Astrocyte of the spinal cord (primary cell): ENCODE data around the gene COL5A1.
A peak's percentile ranks its signal among the peaks of the same experiment; 100 is the strongest.

Experiments used
- DNase-seq: peaks from one replicate; pipeline ENCODE4 v3.0.0; 2011; ENCODE audit warnings: low read depth, low spot score
- H3K4me3 ChIP-seq: 2 replicates; pipeline ENCODE4 v1.5.1; 2011; ENCODE audit warnings: low read depth, mild to moderate bottlenecking, low read length, moderate library complexity
- CTCF ChIP-seq: IDR thresholded peaks from 2 replicates; pipeline ENCODE4 v1.5.1; 2012; ENCODE audit warnings: low read depth, mild to moderate bottlenecking, low read length, inconsistent platforms
- in situ Hi-C: cut with HindIII; loops from 2 replicates; pipeline ENCODE4 v1.10.0; 2017; ENCODE audit warnings: low sequenced_read_pairs

The COL5A1 gene

GRCh38 chr9:134858051-134858841 is 216.6 kb downstream of the COL5A1 start:
- no peak overlapping the region for H3K4me3 ChIP-seq
- peak; percentile 38 for DNase-seq
- TF ChIP-seq CTCF = no peak
- in situ Hi-C loops = no loop called here

- in situ Hi-C loops = no loop called here
- H3K4me3 ChIP-seq = no peak overlapping the region
- TF ChIP-seq CTCF = no peak
- no peak for DNase-seq
Observed at GRCh38 chr9:134860510-134860909, 218.9 kb downstream of the COL5A1 start.

- no peak overlapping the region for H3K4me3 ChIP-seq
- TF ChIP-seq CTCF = no peak
- in situ Hi-C loops = no loop called here
- no peak for DNase-seq
Observed at GRCh38 chr9:134861595-134862334, 220.2 kb downstream of the COL5A1 start.

- in situ Hi-C loops = no loop called here
- no peak overlapping the region for H3K4me3 ChIP-seq
- TF ChIP-seq CTCF = no peak
- no peak for DNase-seq
Observed at GRCh38 chr9:134863306-134863902, 221.8 kb downstream of the COL5A1 start.

GRCh38 chr9:134863941-134864820 is 222.6 kb downstream of the COL5A1 start:
- TF ChIP-seq CTCF = no peak
- peak; percentile 28 for DNase-seq
- in situ Hi-C loops = no loop called here
- no peak overlapping the region for H3K4me3 ChIP-seq

GRCh38 chr9:134864821-134865190 is 223.2 kb downstream of the COL5A1 start:
- H3K4me3 ChIP-seq = no peak overlapping the region
- in situ Hi-C loops = no loop called here
- DNase-seq = no peak
- TF ChIP-seq CTCF = no peak
